HepG2 (cell line): ENCODE measurements around the gene EFNA2. TPM values are rescaled to one million over a fixed set of nuclear protein-coding genes. Genes with fewer than 3 reads are reported as not detected.

Experiments used
- ATF5 ChIP-seq: sonication (generic); formaldehyde crosslinking; IDR thresholded peaks from 2 replicates; pipeline ENCODE4 v1.4.0; 2020; ENCODE audit warnings: mild to moderate bottlenecking, low read depth, missing genetic modification reagents
- CREM ChIP-seq, 2 experiments: sonication (generic) in 1 of 2; formaldehyde crosslinking in 1 of 2; IDR thresholded peaks; 2 replicates each; pipeline versions ENCODE4 v1.4.0 to v1.6.1; 2016 to 2020; ENCODE audit warnings: antibody characterized with exemption in 1 of 2, mild to moderate bottlenecking in 1 of 2, missing genetic modification reagents in 1 of 2
- HNF4G ChIP-seq, 2 experiments: sonication (generic) in 1 of 2; formaldehyde crosslinking in 1 of 2; IDR thresholded peaks; 2 replicates each; pipeline versions ENCODE4 v1.4.0 to v1.6.1; 2011 to 2020; ENCODE audit warnings: borderline replicate concordance in 2 of 2, low read depth in 2 of 2, mild to moderate bottlenecking in 2 of 2, low read length in 1 of 2, missing genetic modification reagents in 1 of 2, moderate library complexity in 1 of 2
- PBX3 ChIP-seq: sonication (generic); formaldehyde crosslinking; IDR thresholded peaks from 2 replicates; pipeline ENCODE4 v1.8.1; 2023; ENCODE audit warnings: missing genetic modification reagents, inconsistent platforms, borderline replicate concordance
- TAF1 ChIP-seq: sonication (generic); formaldehyde crosslinking; IDR thresholded peaks from 2 replicates; pipeline ENCODE4 v1.4.0; 2020; ENCODE audit warnings: missing genetic modification reagents
- TFDP2 ChIP-seq: sonication (generic); formaldehyde crosslinking; IDR thresholded peaks from 2 replicates; pipeline ENCODE4 v1.4.0; 2020; ENCODE audit warnings: missing genetic modification reagents
- TOE1 ChIP-seq: sonication (generic); formaldehyde crosslinking; IDR thresholded peaks from 2 replicates; pipeline ENCODE4 v1.4.0; 2020; ENCODE audit warnings: mild to moderate bottlenecking, missing genetic modification reagents
- ZEB1 ChIP-seq: IDR thresholded peaks from 2 replicates; pipeline ENCODE4 v1.6.1; 2012; ENCODE audit warnings: mild to moderate bottlenecking, low read depth, inconsistent platforms; ENCODE audit not compliant: insufficient replicate concordance
- ZNF235 ChIP-seq: sonication (generic); formaldehyde crosslinking; IDR thresholded peaks from 2 replicates; pipeline ENCODE4 v1.8.1; 2023; ENCODE audit warnings: mild to moderate bottlenecking, missing genetic modification reagents, borderline replicate concordance
- ZZZ3 ChIP-seq: sonication (generic); formaldehyde crosslinking; IDR thresholded peaks from 2 replicates; pipeline ENCODE4 v1.4.0; 2020; ENCODE audit warnings: missing genetic modification reagents, mild to moderate bottlenecking, borderline replicate concordance
- polyA plus RNA-seq, 8 experiments: library from polyadenylated mRNA; depleted of rRNA in 3 of 8; stranded (reverse) in 7 of 8; unstranded in 1 of 8; fragments of >200 nt; fragmentation: Illumina TruSeq in 4 of 8; extraction: Trizol in 4 of 8; gene quantifications; 2 replicates each; pipeline versions ENCODE4 v1.2.1 to v1.2.3, GENCODE V29; 2011 to 2016; ENCODE audit warnings: low read depth in 4 of 8, missing spikeins in 1 of 8, mixed read lengths in 1 of 8; ENCODE audit not compliant: insufficient read depth in 1 of 8
- total RNA-seq, 5 experiments: library from RNA; depleted of rRNA; stranded (reverse); fragments of >200 nt; fragmentation: Illumina TruSeq; extraction: Trizol; gene quantifications; 2 replicates each; pipeline ENCODE4 v1.2.3, GENCODE V29; 2016; ENCODE audit warnings: low read depth in 1 of 5
- TF ChIP-seq, protein P1 (sequence below): IDR thresholded peaks from 2 replicates; pipeline ENCODE4 v1.6.1; 2016; ENCODE audit warnings: low read depth, borderline replicate concordance

The EFNA2 gene
- total and polyA plus RNA-seq, 2 of the 13 experiments (the other 11 are each of a cell fraction or from before 2014, with no cell fraction given), result 6.0 to 9.9 TPM

- TF ChIP-seq ATF5 (CRISPR knock-in tag) (no peak), TAF1 (CRISPR knock-in tag) (peak; percentile 53), ZZZ3 (CRISPR knock-in tag) (0 out of 2 replicates have a peak, but pooled peaks have one; percentile 18), ZNF235 (CRISPR knock-in tag) (peak; percentile 8; the same call in 1 of the 2 replicates), TFDP2 (CRISPR knock-in tag) (peak; percentile 65), PBX3 (CRISPR knock-in tag) (peak; percentile 82; the same call in 1 of the 2 replicates), ZEB1 (peak; percentile 15), CREM (IDR thresholded peaks at IDR 0.05) (0 out of 2 replicates have a peak, but pooled peaks have one; percentile 37), CREM (CRISPR knock-in tag; IDR thresholded peaks at IDR 0.05) (no peak), HNF4G (IDR thresholded peaks at IDR 0.05; ENCODE audit: borderline replicate concordance, low read depth, low read length) (no peak), HNF4G (CRISPR knock-in tag; IDR thresholded peaks at IDR 0.05; ENCODE audit: borderline replicate concordance, low read depth) (peak; percentile 33; the same call in 1 of the 2 replicates), TOE1 (no peak)
- TF ChIP-seq, protein P1, sequence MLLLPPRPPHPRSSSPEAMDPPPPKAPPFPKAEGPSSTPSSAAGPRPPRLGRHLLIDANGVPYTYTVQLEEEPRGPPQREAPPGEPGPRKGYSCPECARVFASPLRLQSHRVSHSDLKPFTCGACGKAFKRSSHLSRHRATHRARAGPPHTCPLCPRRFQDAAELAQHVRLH (CRISPR knock-in tag), result no peak
- TF ChIP-seq, all 625 proteins: peak for 119
Observed at GRCh38 chr19:1260749-1261537, 24.7 kb upstream of the EFNA2 start (continued).
